Measurements from ENCODE around the gene CA10.

DNA sequence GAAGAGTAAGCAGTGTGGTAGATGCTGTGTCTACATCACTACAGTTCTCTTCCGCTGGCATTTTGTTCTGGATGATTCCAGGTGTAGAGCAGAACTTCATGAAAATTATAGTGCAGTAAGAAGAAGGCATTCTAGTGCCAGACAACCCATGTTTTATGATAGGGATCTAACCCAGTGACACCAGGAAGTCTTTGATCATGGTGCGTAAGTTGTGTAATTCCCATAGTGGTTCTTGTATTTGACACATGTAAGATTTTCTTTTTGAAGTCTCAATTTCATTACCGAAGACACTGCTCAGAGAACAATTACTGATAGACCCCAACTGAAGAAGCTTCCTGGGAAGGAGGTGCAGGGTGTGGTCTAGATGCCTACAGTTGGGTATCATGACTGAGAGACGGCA is 356.9 kb downstream of the CA10 start:
- no peak for TF ChIP-seq EGR1 (conservative IDR thresholded peaks at IDR 0.05)
- no peak for TF ChIP-seq SREBF2 (CRISPR knock-in tag; IDR thresholded peaks at IDR 0.05)
- TF ChIP-seq POLR2AphosphoS5 (IDR thresholded peaks at IDR 0.05; ENCODE audit: control insufficient read depth, insufficient read depth, low read depth, low read length), result no peak
- TF ChIP-seq STAT6 (CRISPR knock-in tag; IDR thresholded peaks at IDR 0.05), result no peak
- no peak for TF ChIP-seq ZNF780A (CRISPR knock-in tag; IDR thresholded peaks at IDR 0.05)
- TF ChIP-seq, protein P1, sequence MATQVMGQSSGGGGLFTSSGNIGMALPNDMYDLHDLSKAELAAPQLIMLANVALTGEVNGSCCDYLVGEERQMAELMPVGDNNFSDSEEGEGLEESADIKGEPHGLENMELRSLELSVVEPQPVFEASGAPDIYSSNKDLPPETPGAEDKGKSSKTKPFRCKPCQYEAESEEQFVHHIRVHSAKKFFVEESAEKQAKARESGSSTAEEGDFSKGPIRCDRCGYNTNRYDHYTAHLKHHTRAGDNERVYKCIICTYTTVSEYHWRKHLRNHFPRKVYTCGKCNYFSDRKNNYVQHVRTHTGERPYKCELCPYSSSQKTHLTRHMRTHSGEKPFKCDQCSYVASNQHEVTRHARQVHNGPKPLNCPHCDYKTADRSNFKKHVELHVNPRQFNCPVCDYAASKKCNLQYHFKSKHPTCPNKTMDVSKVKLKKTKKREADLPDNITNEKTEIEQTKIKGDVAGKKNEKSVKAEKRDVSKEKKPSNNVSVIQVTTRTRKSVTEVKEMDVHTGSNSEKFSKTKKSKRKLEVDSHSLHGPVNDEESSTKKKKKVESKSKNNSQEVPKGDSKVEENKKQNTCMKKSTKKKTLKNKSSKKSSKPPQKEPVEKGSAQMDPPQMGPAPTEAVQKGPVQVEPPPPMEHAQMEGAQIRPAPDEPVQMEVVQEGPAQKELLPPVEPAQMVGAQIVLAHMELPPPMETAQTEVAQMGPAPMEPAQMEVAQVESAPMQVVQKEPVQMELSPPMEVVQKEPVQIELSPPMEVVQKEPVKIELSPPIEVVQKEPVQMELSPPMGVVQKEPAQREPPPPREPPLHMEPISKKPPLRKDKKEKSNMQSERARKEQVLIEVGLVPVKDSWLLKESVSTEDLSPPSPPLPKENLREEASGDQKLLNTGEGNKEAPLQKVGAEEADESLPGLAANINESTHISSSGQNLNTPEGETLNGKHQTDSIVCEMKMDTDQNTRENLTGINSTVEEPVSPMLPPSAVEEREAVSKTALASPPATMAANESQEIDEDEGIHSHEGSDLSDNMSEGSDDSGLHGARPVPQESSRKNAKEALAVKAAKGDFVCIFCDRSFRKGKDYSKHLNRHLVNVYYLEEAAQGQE (IDR thresholded peaks at IDR 0.05; ENCODE audit: borderline replicate concordance), result no peak
- TF ChIP-seq, protein P1 (CRISPR knock-in tag; IDR thresholded peaks at IDR 0.05; ENCODE audit: low read depth), result no peak
- TF ChIP-seq ZBTB7A (IDR thresholded peaks at IDR 0.05; ENCODE audit: borderline replicate concordance, control insufficient read depth, low read depth, low read length), result no peak
- TF ChIP-seq ZNF134 (CRISPR knock-in tag; conservative IDR thresholded peaks at IDR 0.05), result no peak
- no peak for TF ChIP-seq CTCF (IDR thresholded peaks at IDR 0.05 in 2 of 3, conservative IDR thresholded peaks at IDR 0.05 in 1 of 3; ENCODE audit: insufficient read depth in 2 of 3, low read depth in 1 of 3, low read length in 3 of 3)
- TF ChIP-seq TEAD2 (tag; IDR thresholded peaks at IDR 0.05), result no peak
- TF ChIP-seq ZNF354B (CRISPR knock-in tag; IDR thresholded peaks at IDR 0.05), result no peak
- no peak for TF ChIP-seq DPF2 (IDR thresholded peaks at IDR 0.05)

All from K562 (cell line).